NOMO-1 (cell line): ENCODE measurements around the gene CAMSAP2.

Experiments
- DNase-seq, 2 experiments: peaks; one replicate each; lab custom pipeline; 2025; ENCODE audit not compliant: unreplicated experiment in 2 of 2; lab: John Stamatoyannopoulos, UW

CAMSAP2 gene

DNA sequence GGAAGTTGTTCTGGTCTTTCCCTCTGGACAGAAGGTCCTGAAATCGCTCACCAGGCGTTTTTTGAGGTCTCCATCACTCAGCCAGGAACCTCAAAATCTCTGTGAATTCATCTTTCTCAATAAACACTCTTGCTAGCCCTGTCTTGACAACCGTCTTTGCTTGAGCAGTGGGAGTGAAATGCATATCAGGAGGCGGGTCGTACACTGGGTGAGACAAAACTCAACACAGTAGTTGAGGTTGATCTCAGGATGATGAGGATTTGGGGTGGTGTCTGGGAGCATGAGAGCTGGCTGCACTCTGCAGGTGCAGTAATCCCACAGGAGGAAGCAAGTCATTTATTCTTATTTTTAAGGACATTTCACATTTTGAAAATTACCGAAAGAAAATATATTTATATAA is 136.0 kb downstream of the CAMSAP2 start:
- no peak for DNase-seq

DNA sequence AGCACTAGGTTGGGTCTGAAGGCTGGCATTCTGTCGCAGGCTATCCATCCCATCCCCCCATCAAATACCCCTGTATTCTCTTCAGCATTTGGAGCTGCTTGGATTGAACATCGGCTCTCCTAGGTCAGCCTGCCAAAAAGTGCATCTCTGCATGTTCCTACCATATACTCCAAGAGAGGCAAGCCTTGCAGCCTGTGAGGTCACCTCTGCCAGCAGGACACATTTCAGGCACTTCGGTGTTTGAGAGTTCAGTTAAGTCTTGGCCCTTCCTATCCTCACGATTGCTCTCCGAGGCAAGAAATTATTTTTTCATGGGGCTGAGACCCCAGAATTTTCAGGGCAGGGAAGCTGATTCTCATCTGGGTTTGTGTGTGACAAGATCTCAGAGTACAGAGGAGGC is 136.7 kb downstream of the CAMSAP2 start:
- no peak for DNase-seq

DNA sequence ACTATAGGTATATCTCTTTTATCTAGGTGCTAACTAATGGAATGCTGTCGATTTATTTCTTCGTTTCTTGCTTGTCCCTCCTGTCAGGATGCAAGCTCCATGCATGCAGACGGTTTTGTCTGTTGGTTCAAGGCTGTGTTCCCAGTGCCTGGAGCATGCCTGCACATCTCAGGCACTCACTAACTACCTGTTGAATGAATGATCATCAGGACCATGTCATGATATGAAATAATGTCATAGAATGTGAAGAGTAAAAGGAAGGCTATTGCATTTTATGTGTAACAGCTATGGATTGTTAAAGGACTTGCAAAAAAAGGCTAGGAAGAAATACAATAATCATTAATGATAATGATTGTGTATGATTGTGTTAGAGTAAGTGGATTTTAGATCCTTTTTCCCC is 138.3 kb downstream of the CAMSAP2 start:
- no peak for DNase-seq

DNA sequence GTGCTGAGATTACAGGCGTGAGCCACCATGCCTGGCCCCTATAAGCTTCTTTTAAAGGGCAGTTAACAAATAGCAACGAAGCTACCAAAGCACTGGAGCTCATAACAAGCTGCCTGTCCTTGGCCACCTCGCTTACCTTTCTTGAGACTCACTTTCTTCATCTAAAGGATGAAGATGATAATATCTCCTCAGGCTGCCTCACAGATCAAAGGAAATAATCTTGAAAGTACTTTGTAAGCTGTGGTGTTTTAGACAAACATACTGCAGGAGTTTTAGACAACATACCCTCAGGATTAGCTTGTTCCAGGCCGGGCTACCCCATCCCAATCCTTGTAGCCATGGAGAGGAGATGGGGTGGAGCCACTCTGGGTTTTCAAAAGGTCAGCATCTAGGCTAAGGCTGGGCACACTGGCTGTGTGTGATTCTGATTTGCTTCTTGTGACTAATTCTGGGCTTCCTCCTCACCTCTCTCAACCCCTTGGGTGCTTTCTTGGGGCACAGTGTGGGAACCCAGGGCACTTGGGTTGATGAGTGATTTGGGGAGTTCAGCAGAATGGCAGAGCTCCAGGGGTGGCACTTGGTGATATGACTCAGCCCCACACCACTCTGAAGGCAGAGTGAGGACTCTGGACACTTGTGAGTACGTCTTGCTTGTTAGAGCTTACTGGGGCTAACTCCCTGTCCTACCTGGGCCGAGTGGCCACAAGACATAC is 139.3 kb downstream of the CAMSAP2 start:
- DNase-seq: no peak

DNA sequence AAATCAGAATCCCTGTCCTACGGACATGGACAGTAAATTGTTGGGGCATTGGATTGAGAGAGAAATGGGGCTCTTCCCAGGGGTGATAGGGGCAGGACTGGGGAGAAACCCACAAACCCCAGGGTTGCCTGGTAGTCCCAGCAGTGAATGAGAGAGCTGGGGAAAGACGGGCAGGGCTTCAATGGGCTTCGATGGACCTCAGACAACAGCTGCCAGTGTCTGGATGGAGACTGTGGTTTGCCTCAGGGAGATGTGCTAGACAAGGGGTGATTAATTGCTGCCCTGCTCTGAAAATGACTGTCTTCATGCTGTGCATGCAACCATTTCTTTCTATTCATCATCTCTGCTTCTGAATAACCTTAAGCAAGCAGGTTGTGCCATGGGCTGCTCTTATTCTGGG is 141.5 kb downstream of the CAMSAP2 start:
- peak; percentile 15 to 45 for DNase-seq

DNA sequence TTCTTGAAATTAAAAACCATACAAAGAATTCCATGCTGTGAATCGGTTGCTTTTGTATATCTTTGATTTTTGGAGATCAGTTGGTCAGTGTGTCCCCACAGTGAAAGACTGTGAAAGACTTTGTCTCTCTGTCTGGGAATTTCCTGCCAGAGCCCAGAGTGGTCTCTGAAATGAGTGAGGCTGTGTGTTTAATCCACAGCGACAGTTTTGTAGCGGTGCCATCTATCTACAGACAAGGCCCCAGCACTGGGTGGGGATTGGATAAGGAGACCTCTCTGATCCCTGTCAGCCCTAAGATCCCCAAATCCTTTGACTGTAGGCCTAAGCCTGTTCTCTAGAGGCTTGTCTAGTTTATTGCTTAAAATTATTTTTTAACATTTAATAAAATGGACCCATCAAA is 144.4 kb downstream of the CAMSAP2 start:
- no peak for DNase-seq

DNA sequence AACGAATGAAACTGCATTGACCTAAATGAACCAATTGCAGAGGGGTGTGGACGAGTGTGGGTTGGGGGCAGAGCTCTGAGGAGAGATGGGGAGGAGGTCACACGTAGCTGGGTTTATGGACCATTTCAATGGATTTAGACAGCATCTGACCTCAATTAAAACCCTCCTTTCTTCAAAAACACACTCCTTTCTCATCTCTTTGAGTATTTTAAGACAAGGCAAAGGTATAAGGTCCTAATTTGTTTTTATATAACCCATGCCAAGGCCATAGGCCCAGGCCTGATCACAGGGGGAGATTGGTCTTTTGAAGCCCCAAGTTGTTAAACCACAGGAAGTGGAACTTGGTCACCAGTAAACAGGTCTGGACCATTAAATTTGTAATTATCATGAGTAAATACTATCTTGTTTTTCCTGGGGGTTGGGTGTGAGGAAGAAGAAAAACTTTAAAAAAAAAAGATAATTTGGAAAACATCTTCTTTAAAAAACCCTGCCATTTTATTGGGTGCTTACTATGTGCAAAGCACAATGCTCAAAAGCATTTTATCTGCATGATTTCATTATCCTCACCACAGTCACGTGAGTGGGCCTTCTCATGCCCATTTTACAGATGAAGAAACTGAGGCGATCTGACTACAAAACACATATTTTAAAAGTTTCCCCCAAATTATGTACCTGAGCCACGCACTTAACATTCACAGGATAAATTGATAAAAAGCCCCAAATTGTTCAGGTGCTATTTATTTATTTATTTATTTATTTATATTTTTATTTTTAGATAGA is 147.1 kb downstream of the CAMSAP2 start:
- peak in 1 of 2 experiments; percentile 6 for DNase-seq

DNA sequence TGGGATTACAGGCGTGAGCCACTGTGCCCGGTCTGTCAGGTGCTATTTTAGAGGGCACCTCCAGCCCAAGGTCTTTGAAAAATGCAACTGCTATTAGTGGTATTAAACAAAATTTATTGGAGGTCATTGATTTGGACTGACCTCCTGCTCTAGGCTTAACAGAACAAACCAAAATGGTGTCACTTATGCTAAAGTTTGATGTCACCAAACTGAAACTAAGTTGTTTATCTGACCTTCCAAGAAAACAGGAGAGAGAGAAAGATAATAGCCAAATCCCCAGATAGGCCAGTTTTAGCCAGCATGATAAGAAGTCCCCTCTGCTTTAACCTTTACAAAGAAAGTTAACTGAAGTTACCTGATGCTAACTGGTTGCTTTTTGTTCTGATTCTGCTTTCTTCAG is 147.9 kb downstream of the CAMSAP2 start:
- DNase-seq: no peak

DNA sequence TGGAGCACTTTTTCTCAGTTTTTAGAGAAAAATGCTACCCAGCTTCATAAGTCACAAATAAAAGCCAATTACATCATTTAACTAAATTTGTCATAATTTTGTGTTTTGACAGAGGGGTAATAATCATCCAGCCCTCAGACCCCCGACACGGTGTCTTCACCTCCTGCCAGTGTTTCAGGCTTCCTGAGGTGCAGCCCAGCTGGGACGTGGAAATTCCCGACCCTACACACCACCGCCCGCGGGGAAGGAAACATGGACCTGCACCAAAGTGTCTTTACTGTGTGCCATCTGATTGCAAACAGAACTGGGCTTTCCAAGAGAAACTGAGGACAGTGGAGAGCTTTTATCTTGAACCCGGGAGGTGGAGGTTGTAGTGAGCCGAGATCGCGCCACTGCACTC is 148.3 kb downstream of the CAMSAP2 start:
- DNase-seq: no peak

DNA sequence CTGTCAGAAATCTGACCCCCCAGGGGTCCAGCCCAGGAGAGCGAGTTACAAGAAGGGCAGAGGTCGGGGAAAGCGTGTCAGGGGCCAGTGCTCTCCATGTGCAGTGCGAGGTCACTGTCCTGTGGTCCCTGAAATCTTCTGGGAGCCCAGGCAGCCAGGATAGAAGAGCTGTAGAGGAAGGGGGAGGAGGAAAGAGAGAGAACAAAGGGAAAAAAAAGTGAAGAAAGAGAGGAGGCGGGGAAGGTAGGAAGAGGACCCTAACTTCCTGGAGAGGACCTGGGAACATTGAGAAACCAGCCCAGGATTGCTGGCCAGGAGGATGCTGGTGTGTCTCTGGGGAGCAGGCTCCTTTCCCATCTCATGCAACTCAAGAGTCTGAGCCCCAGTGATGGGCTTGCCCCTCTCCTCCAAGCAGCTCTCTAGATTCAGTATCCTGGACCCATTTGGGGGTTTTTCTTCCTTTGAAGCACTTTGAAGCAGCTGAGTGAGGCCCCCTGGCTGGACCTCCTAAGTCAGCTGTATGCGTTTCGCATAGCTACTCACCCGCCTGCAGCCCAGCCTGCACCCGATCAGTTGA is 149.2 kb downstream of the CAMSAP2 start:
- no peak for DNase-seq

DNA sequence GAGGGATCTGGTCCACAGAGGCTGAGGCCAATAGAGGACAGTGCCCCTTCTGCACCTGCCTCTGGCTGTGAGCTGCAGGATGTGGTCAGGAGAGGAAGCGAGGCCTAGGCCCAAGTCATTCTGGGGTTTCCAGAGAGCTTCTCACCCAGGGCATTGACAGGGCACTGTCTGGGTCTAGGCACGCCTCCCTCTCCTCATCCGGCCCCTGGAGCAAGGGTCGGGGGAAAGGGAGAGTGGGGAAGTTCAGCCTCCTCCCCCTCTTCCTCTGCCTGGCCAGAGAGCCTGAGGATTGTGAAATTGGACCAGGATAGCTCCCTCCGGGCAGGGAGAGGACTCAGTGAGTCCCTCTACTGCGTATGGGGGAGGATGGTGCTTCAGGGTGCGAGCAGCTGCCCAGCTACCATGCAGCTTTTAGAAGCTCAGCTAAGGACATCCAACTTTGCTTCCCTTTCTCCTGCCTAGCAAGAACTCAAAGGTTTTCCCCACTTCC is 149.7 kb downstream of the CAMSAP2 start:
- DNase-seq: peak; percentile 85 to 88

DNA sequence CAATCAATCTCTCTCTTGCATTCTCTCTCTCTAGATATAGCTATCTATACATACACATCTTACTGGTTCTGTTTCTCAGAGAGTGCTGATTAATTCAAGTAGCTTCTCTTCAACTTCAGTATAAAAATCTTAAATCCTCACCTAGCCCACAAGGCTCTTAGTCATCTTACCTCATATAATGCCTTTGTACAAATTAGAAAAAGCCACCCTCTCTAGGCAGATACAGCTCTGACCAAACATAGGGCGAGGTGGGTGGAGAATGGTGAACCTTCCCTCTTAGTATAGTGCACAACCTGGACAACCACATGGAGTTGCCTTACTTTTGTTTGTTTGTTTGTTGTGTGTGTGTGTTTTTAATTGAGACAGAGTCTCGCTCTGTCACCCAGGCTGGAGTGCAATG is 150.9 kb downstream of the CAMSAP2 start:
- peak in 1 of 2 experiments; percentile 24 for DNase-seq

DNA sequence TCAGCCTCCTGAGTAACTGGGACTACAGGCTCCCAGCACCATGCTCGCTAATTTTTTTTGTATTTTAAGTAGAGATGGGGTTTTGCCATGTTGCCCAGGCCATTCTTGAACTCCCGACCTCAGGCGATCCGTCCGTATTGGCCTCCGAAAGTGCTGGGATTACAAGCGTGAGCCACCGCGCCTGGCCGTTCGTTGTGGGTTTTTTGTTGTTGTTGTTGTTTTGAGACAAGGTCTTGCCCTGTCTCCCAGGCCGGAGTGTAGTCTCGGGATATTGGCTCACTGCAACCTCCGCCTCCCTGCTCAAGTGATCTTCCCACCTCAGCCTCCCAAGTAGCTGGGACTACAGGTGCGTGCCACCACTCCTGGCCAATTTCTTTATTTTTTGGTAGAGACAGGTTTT is 151.3 kb downstream of the CAMSAP2 start:
- DNase-seq: no peak

DNA sequence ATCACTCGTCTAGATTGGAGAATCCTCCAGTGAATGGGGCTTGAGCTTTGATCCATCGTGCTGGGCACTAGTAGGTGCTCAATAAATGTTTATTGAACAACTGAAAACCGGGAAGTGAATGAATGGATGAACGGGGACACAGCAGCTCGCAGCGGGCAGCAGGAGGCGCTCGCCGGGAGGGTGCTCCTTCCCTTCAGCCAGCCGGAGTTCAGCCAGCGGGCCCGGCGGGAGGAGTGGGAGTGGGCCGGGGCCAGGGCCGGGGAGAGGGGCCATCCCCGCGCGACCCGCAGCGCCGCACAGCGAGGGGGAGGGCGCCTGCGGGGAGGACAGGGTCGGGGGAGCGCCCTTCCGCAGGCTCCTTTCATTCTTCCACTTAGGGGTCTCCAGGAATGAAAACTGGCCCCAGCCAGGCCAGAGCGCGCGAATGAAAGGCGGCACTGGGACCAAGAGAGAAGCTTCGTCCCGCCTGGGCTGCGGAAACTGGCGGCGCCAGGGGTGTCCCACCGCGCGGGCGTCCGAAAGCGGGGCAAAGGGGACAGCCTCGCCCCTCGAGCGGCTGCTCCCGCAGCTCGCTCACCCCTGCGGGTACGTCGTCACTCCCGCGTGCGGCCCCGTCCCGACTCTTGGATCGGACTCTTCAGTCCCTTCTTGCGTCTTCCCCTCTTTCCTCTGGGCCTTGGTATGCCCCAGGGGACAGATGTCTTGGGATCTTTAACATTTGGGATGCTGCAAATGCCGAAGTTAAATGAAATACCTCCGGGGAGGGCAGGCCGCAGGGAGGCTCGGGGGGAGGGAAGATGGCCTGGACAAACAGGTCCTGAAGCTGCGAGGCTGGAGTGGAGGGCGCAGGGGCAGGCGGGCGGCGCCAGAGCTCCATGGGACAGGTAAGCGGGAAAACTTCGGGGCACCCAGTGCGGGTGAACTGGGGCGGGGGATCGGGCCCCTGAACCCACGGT is 152.4 kb downstream of the CAMSAP2 start:
- DNase-seq: peak; percentile 58 to 63

DNA sequence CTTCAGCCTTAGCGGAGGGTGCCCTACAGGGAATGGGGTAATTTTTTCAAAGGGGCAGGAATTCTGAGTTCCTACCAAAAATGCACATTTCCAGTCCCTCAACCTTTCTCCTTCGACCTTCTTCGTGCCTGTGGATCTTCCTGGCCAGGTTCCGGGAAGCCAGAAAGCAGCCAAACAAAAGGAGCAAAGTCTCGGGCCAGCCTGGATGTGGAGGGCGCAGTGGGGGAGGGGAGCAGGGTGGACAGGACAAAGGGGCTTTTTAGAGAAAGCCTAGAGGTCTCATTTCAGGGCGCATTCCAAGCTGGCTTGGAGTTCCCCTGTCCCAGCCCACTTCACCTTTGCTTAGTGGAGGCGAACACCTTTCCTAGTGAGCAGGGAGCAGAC is 153.1 kb downstream of the CAMSAP2 start:
- DNase-seq: no peak

DNA sequence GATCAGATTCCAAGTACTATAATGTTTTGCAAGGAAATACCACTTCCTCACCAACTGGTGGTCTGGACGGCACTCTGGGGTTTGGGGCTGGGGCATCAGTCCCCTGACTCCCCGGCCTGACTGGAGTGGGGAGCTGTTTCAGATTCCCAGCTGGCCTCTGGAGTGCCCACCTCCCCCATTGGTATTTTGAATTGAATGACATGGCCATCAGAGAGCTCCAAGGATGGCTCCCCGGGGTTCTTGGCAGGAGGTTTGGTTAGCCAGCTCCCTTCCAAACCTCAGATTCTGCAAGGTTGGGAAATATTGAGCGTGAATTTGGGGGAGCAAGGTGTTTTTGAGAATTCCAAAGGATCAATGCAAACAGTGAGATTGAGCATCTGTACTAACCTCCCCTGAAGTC is 153.9 kb downstream of the CAMSAP2 start:
- no peak for DNase-seq

DNA sequence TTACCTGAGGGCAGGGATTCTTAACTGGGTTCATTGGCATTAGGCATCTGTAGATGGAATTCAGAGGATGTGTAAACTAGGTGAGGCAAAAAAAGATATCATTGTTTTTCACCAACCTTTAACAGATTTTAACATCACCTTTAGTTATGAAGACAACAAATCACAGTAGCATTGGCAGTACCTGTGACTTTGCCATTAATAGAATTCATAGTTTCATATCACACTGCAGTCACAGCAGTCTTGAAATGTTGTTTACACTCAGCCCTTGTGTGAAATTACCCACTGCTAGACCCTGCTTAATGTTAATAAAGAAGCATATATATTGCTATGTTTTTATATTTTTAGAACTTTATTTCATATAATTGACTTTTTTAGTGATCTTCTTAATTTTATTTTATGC is 154.3 kb downstream of the CAMSAP2 start:
- DNase-seq: no peak

DNA sequence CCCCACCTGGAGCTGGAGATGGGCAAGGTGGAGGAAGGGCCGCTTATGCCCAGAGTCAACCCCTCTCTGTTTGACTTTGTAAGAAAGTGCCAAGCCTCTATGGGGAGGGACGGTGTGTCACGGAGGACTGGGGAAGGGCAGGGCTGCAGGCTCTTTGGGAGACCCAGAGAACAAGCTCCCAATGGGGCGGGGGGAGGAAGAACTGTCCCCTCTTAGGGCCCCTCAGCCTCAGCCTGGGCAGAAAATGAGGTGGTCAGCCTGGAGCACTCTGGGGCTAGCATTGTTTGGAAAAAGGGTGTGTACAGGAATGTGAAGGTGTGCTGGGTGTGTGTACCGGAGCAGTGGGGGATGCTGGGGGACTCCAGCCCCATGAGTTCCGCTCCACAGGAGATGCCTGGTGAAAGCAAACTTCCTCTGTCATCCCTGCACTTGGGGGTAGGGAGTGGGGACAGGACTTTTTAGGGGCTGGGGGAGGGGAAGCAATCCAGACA is 154.8 kb downstream of the CAMSAP2 start:
- no peak for DNase-seq

DNA sequence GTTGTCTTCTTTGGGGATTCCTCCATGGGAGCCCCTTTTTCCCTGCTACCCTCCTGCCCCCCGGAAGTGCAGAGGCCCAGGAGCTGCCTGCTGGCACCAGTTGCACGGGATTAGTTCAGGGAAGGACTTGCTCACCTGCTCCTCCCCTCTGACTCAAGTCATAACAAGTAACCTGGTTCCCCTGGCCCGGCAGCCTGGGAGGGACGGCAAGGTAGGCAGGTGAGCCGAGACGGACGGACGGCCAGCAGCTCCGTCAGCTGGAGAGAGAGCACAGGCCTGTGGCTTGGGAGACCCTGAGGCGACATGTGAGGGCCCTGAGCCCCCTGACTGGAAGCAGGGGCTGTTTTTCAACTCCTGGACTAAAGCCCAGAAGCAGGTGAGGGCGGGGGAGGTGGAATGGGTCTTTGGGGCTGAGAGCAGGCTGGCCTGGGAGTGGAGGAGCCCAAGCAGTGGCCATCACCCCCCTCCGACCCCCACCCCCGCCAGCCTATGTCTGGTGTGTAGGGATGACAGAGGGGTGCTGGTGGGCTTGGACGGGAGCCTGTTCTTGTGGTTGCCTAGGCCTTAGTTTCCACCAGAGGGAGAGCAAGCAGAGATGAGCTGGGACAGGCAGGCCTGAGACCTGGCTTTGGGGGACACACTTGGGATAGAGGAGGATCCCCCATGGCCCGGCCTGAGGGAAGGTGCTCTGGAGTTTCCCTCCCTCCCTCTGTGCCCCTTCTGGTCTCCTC is 156.2 kb downstream of the CAMSAP2 start, which contains the start of gene INAVA:
INAVA (plus strand) TSS at position 189 of the 731 bp plus-strand sequence. CDS start 3,501 bp downstream, outside the sequence.
- no peak for DNase-seq

DNA sequence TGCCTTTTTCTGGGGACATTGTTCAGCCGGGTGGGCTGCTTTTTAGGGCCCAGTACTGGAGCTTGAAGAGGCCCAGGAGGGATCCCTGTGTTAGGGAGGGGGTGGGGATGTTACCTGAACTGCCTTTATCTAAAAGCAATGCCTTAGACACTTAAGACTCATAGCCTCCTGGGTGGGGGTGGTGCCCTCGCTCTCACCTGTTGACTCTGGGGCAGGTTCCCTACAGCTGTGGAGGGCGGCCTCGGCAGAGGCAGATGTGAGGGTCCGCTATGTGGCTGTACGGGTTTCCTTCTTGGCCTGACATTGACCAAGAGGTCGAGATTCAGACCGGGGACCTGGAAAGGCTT is 156.7 kb downstream of the CAMSAP2 start:
- no peak for DNase-seq
